ENCODE measurements around the gene ALCAM.

Gene ALCAM

GRCh38 chr3:105366326-105367062 is at the start of gene ALCAM:
Gene ALCAM, plus strand, starts transcription at chr3:105366909.
- TF ChIP-seq, protein P1, sequence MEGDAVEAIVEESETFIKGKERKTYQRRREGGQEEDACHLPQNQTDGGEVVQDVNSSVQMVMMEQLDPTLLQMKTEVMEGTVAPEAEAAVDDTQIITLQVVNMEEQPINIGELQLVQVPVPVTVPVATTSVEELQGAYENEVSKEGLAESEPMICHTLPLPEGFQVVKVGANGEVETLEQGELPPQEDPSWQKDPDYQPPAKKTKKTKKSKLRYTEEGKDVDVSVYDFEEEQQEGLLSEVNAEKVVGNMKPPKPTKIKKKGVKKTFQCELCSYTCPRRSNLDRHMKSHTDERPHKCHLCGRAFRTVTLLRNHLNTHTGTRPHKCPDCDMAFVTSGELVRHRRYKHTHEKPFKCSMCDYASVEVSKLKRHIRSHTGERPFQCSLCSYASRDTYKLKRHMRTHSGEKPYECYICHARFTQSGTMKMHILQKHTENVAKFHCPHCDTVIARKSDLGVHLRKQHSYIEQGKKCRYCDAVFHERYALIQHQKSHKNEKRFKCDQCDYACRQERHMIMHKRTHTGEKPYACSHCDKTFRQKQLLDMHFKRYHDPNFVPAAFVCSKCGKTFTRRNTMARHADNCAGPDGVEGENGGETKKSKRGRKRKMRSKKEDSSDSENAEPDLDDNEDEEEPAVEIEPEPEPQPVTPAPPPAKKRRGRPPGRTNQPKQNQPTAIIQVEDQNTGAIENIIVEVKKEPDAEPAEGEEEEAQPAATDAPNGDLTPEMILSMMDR (IDR thresholded peaks at IDR 0.05; ENCODE audit: low read depth, low read length, missing control alignments) = peak; percentile 59
- DNase-seq (ENCODE audit: extremely low read depth, low read depth) = peak; percentile 92
- H3K4me3 ChIP-seq (replicated peaks; ENCODE audit: low read depth, low read length) = peak within 1 kb of the TSS; percentile 93

DNA sequence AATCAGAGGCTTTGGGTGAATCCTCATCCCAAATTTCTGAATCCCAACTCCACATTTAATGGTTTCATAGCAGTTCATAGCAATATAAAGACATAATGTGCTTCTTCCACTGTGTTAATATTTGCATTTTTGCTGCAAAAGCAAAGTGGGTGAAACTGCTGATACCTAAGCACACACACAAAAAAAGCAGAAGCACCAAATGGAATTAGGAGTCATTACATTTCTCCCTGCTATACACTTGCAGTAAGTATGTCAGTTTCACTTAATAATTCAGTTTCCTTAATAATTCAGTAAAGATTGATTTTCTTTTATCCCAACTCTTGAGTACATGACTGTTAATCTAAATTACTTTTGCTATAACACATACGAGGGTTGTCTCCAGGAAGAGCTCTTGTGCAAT is 48.9 kb upstream of the ALCAM start:
- no peak overlapping the region for H3K4me3 ChIP-seq (replicated peaks; ENCODE audit: low read depth, low read length)
- TF ChIP-seq, protein P1 (IDR thresholded peaks at IDR 0.05; ENCODE audit: low read depth, low read length, missing control alignments) = no peak
- DNase-seq (ENCODE audit: extremely low read depth, low read depth) = no peak

DNA sequence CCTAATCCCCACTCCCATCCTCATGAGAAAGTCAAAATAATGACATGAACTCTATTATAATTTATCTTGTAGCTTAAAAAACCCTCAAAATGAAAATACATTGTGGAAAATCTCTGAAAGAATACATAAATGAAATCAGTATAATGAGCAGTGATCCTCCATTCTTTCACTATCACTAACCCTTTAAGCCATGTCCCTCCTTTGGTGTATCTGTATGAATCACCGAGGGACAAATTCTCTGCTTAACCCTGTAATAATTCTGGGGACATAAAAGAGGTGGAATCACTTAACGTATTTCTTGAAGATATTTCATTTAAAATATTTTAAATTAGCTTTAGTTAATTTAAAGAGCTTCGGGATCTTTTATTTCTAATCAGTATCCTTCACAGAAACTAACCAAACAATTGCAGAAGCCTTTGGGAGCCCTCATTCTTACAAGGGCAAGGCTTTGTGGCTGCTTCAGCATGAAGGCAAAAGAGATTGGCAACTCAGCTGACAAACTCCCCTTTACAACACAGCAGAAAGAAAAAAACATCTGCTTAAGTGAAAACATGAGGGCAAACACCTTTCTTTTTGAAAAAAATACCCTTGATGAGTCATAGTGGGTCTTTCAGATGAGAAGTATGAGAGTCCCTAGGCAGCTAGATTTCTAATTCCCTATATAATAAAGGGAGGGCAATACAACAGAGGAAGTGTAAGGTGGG is 44.0 kb upstream of the ALCAM start:
- H3K4me3 ChIP-seq (replicated peaks; ENCODE audit: low read depth, low read length) = no peak overlapping the region
- DNase-seq (ENCODE audit: extremely low read depth, low read depth) = peak; percentile 9
- TF ChIP-seq, protein P1 (IDR thresholded peaks at IDR 0.05; ENCODE audit: low read depth, low read length, missing control alignments) = no peak

DNA sequence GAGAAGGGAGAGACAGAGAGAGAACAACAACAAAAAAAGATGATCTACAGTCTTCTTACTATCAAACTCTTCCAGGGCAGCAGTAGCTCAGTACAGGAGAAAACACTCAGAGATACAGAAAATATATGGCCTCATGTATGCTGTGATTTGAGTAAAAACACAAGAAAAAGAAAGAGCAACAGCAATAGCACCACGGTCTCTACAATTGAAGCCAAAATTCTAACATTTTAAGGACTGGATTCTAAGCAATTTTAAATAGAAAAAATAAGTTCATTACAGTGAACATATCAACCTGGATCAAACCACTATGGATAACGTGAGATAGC is 43.5 kb upstream of the ALCAM start:
- DNase-seq (ENCODE audit: extremely low read depth, low read depth) = no peak
- H3K4me3 ChIP-seq (replicated peaks; ENCODE audit: low read depth, low read length) = no peak overlapping the region
- TF ChIP-seq, protein P1 (IDR thresholded peaks at IDR 0.05; ENCODE audit: low read depth, low read length, missing control alignments) = no peak

- no peak overlapping the region for H3K4me3 ChIP-seq (replicated peaks; ENCODE audit: low read depth, low read length)
- TF ChIP-seq, protein P1 (IDR thresholded peaks at IDR 0.05; ENCODE audit: low read depth, low read length, missing control alignments) = no peak
- no peak for DNase-seq (ENCODE audit: extremely low read depth, low read depth)
Observed at GRCh38 chr3:105324951-105325350, 41.8 kb upstream of the ALCAM start.

DNA sequence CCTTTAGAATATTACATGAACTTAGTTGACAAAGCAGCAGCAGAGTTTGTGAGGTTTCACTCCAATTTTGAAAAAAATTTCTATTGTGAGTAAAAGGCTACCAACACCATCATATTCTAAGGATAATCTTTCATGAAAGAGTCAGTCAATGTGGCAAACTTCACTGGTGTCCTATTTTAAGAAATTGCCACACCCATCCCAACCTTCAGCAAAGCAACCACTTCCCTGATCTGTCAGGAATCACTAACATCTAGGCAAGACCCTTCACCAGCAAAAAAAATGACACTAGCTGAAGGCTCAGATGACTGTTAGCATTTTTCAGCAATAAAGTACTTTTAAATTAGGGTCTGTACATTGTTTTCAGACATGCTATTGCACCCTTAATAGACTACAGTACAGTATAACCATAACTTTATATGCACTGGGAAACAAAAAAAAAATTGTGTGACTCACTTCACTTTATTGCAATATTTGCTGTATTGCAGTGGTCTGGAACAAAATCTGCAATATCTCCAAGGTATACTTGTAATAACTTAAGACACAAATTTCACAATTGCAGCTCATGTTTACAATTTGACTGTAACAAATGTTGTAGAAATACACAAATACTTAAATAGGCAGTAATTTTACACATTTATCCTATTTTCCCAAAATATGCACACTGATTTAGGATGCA is 38.9 kb upstream of the ALCAM start:
- DNase-seq (ENCODE audit: extremely low read depth, low read depth) = no peak
- no peak overlapping the region for H3K4me3 ChIP-seq (replicated peaks; ENCODE audit: low read depth, low read length)
- TF ChIP-seq, protein P1 (IDR thresholded peaks at IDR 0.05; ENCODE audit: low read depth, low read length, missing control alignments) = no peak

Data from HFF-Myc (cell line).